GM23338 (cell line): Measurements from ENCODE around the gene CNNM2. TPM values are rescaled to one million over a fixed set of nuclear protein-coding genes. Genes with fewer than 3 reads are reported as not detected.

ENCODE experiments used
- ATAC-seq: fragments of 200-7000 bp; cut with Tn5 transposase; 3 replicates; pipeline ENCODE4 v1.9.1; 2020
- DNase-seq: peaks from one replicate; pipeline ENCODE4 v3.0.0-alpha.2; 2015; ENCODE audit warnings: low spot score
- H2AFZ ChIP-seq: fragments of 200-600 bp; sonication (generic); 2 replicates; pipeline ENCODE4 v1.8.0; 2016; ENCODE audit warnings: antibody characterized with exemption, mild to moderate bottlenecking, moderate library complexity
- H3F3A ChIP-seq: fragments of 200-600 bp; sonication (generic); replicated peaks from 2 replicates; pipeline ENCODE4 v1.8.0; 2017; ENCODE audit warnings: antibody characterized with exemption, mixed run types, low read depth
- H3K27ac ChIP-seq: fragments of 200-600 bp; sonication (generic); 2 replicates; pipeline ENCODE4 v1.6.1; 2016; ENCODE audit warnings: low read depth
- H3K27me3 ChIP-seq: fragments of 200-600 bp; sonication (generic); 2 replicates; pipeline ENCODE4 v1.8.0; 2016; ENCODE audit warnings: mild to moderate bottlenecking, mixed run types, moderate library complexity; ENCODE audit not compliant: insufficient read depth
- H3K36me3 ChIP-seq: fragments of 200-600 bp; sonication (generic); 2 replicates; pipeline ENCODE4 v1.8.0; 2016; ENCODE audit warnings: mild to moderate bottlenecking; ENCODE audit not compliant: insufficient read depth
- H3K4me1 ChIP-seq: fragments of 200-600 bp; sonication (generic); 2 replicates; pipeline ENCODE4 v1.8.0; 2016; ENCODE audit warnings: mild to moderate bottlenecking, moderate library complexity; ENCODE audit not compliant: insufficient read depth
- H3K4me2 ChIP-seq: fragments of 200-600 bp; sonication (generic); 2 replicates; pipeline ENCODE4 v1.7.1; 2017; ENCODE audit warnings: mixed run types
- H3K4me3 ChIP-seq: fragments of 200-600 bp; sonication (generic); 2 replicates; pipeline ENCODE4 v1.6.1; 2016; ENCODE audit warnings: mixed run types
- H3K79me2 ChIP-seq: fragments of 200-600 bp; sonication (generic); replicated peaks from 2 replicates; pipeline ENCODE4 v1.8.0; 2017; ENCODE audit warnings: mild to moderate bottlenecking; ENCODE audit not compliant: insufficient read depth
- H3K9me2 ChIP-seq: fragments of 200-600 bp; sonication (generic); 2 replicates; pipeline ENCODE4 v1.8.0; 2017; ENCODE audit not compliant: insufficient read depth
- H4K20me1 ChIP-seq: fragments of 200-600 bp; sonication (generic); replicated peaks from 2 replicates; pipeline ENCODE4 v1.8.0; 2017; ENCODE audit warnings: mild to moderate bottlenecking; ENCODE audit not compliant: insufficient read depth
- H3K27ac Mint-ChIP-seq: 2 replicates; pipeline ENCODE4 v1.8.0; 2020; ENCODE audit warnings: inconsistent platforms, mild to moderate bottlenecking, moderate library complexity, mixed read lengths
- H3K27me3 Mint-ChIP-seq: 3 replicates; pipeline ENCODE4 v1.8.0; 2022; ENCODE audit warnings: low read depth, mild to moderate bottlenecking, moderate library complexity, mixed read lengths, inconsistent platforms; ENCODE audit not compliant: insufficient read depth, poor library complexity
- H3K36me3 Mint-ChIP-seq: 3 replicates; pipeline ENCODE4 v1.8.0; 2021; ENCODE audit warnings: low read depth, mild to moderate bottlenecking, inconsistent platforms, moderate library complexity, mixed read lengths
- H3K4me1 Mint-ChIP-seq: 3 replicates; pipeline ENCODE4 v1.8.0; 2020; ENCODE audit warnings: mild to moderate bottlenecking, inconsistent platforms, mixed read lengths
- H3K4me3 Mint-ChIP-seq: 3 replicates; pipeline ENCODE4 v1.8.0; 2021; ENCODE audit warnings: moderate library complexity, mild to moderate bottlenecking, inconsistent platforms, mixed read lengths
- H3K9me3 Mint-ChIP-seq: 3 replicates; pipeline ENCODE4 v1.8.0; 2020; ENCODE audit warnings: moderate library complexity, mild to moderate bottlenecking, inconsistent platforms, mixed read lengths
- CREB1 ChIP-seq: fragments of 250-450 bp; sonication (Bioruptor Pico); IDR thresholded peaks from 2 replicates; pipeline ENCODE4 v1.5.0; 2020; ENCODE audit warnings: low read depth, mild to moderate bottlenecking, moderate library complexity
- EZH2 ChIP-seq: fragments of 200-600 bp; sonication (generic); IDR thresholded peaks from one replicate; pipeline ENCODE4 v1.8.0; 2017; ENCODE audit warnings: antibody characterized with exemption, mild to moderate bottlenecking, low read depth; ENCODE audit not compliant: unreplicated experiment
- EZH2phosphoT487 ChIP-seq: fragments of 200-600 bp; sonication (generic); IDR thresholded peaks from one replicate; pipeline ENCODE4 v1.8.1; 2018; ENCODE audit warnings: antibody characterized with exemption; ENCODE audit not compliant: unreplicated experiment
- JUNB ChIP-seq: IDR thresholded peaks from one replicate; pipeline ENCODE4 v1.6.1; 2016; ENCODE audit warnings: antibody characterized with exemption; ENCODE audit not compliant: unreplicated experiment
- NANOG ChIP-seq: IDR thresholded peaks from 2 replicates; pipeline ENCODE4 v1.6.1; 2016; ENCODE audit warnings: antibody characterized with exemption, borderline replicate concordance
- POLR2AphosphoS5 ChIP-seq: IDR thresholded peaks from 2 replicates; pipeline ENCODE4 v1.6.1; 2016; ENCODE audit warnings: antibody characterized with exemption, low read depth
- STAT1 ChIP-seq: IDR thresholded peaks from one replicate; pipeline ENCODE4 v1.6.1; 2016; ENCODE audit warnings: antibody characterized with exemption; ENCODE audit not compliant: unreplicated experiment
- ZNF114 ChIP-seq: fragments of 250-450 bp; sonication (Bioruptor Pico); IDR thresholded peaks from 2 replicates; pipeline ENCODE4 v1.5.0; 2020; ENCODE audit warnings: mild to moderate bottlenecking, moderate library complexity
- ZNF331 ChIP-seq: fragments of 250-450 bp; sonication (Bioruptor Pico); IDR thresholded peaks from 2 replicates; pipeline ENCODE4 v1.5.0; 2020; ENCODE audit warnings: low read depth, mild to moderate bottlenecking, moderate library complexity
- polyA plus RNA-seq: library from polyadenylated mRNA; unstranded; fragments of >200 nt; fragmentation: Nextera tagmentation; extraction: Ambion mirVana; gene quantifications from 2 replicates; pipeline ENCODE4 v1.2.1, GENCODE V29; 2016
- total RNA-seq: library from RNA; depleted of rRNA; stranded (reverse); fragments of >200 nt; shearing (Covaris generic); gene quantifications from 2 replicates; pipeline ENCODE4 v1.2.3, GENCODE V29; 2014
- TF ChIP-seq, protein P1 (sequence below): fragments of 250-450 bp; sonication (Bioruptor Pico); IDR thresholded peaks from 2 replicates; pipeline ENCODE4 v1.5.0; 2020; ENCODE audit warnings: mild to moderate bottlenecking, moderate library complexity
- TF ChIP-seq, protein P2 (sequence below): IDR thresholded peaks from one replicate; pipeline ENCODE4 v1.6.1; 2018; ENCODE audit warnings: antibody characterized with exemption; ENCODE audit not compliant: unreplicated experiment
- TF ChIP-seq, protein P3 (sequence below), 2 experiments: fragments of 200-600 bp in 1 of 2; sonication (generic) in 1 of 2; conservative IDR thresholded peaks; 2 replicates each; pipeline versions ENCODE4 v1.5.1 to v1.6.1; 2016 to 2017; ENCODE audit warnings: antibody characterized with exemption in 2 of 2, low read depth in 2 of 2, mild to moderate bottlenecking in 2 of 2, moderate library complexity in 1 of 2
- TF ChIP-seq, protein P4 (sequence below): IDR thresholded peaks from 2 replicates; pipeline ENCODE4 v1.6.1; 2016; ENCODE audit warnings: antibody characterized with exemption

The CNNM2 gene
- total and polyA plus RNA-seq, 2 experiments from 2014 or later = 4.5 to 31.3 TPM

DNA sequence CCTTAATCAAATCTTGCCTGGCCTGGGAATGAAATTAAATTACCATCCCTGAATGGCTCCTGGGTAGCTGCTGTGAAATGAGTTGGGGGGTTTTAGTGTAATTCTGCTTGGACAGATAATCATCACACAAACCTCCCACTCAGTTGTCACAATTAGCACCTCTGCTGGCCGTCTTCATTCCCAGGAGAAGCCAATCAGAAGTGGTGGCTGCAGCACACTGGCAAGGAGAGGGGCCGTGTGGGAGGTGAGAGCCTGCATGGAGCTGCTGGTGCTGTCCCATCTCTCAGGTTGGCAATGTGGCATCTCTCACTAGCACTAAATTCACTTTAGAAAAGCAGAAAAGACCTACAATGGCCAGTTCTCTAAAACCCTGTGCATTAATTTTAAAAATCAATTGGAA is 182.5 kb downstream of the CNNM2 start:
- Mint-ChIP-seq H3K27ac (no peak overlapping the region), H3K4me1 (peaks cover 11% of the 10 kb centered on the region), H3K4me3 (no peak overlapping the region), H3K9me3 (no peaks in the 10 kb centered on the region), H3K36me3 (peaks cover 23% of the 10 kb centered on the region; the same call in 2 of the 3 replicates), H3K27me3 (no peaks in the 10 kb centered on the region)
- Histone ChIP-seq H3K79me2 (no peaks in the 10 kb centered on the region), H3K4me2 (no peak overlapping the region), H2AFZ (no peak overlapping the region), H3K4me1 (peaks cover 7% of the 10 kb centered on the region; the same call in 1 of the 2 replicates), H3F3A (no peaks in the 10 kb centered on the region), H3K27ac (no peak overlapping the region), H3K9me2 (no peaks in the 10 kb centered on the region), H3K4me3 (no peak overlapping the region), H3K36me3 (peaks cover 24% of the 10 kb centered on the region), H4K20me1 (0 out of 2 replicates have a peak, but pooled peaks cover 2% of the 10 kb centered on the region), H3K27me3 (no peaks in the 10 kb centered on the region)
- TF ChIP-seq POLR2AphosphoS5 = no peak
- TF ChIP-seq, protein P1, sequence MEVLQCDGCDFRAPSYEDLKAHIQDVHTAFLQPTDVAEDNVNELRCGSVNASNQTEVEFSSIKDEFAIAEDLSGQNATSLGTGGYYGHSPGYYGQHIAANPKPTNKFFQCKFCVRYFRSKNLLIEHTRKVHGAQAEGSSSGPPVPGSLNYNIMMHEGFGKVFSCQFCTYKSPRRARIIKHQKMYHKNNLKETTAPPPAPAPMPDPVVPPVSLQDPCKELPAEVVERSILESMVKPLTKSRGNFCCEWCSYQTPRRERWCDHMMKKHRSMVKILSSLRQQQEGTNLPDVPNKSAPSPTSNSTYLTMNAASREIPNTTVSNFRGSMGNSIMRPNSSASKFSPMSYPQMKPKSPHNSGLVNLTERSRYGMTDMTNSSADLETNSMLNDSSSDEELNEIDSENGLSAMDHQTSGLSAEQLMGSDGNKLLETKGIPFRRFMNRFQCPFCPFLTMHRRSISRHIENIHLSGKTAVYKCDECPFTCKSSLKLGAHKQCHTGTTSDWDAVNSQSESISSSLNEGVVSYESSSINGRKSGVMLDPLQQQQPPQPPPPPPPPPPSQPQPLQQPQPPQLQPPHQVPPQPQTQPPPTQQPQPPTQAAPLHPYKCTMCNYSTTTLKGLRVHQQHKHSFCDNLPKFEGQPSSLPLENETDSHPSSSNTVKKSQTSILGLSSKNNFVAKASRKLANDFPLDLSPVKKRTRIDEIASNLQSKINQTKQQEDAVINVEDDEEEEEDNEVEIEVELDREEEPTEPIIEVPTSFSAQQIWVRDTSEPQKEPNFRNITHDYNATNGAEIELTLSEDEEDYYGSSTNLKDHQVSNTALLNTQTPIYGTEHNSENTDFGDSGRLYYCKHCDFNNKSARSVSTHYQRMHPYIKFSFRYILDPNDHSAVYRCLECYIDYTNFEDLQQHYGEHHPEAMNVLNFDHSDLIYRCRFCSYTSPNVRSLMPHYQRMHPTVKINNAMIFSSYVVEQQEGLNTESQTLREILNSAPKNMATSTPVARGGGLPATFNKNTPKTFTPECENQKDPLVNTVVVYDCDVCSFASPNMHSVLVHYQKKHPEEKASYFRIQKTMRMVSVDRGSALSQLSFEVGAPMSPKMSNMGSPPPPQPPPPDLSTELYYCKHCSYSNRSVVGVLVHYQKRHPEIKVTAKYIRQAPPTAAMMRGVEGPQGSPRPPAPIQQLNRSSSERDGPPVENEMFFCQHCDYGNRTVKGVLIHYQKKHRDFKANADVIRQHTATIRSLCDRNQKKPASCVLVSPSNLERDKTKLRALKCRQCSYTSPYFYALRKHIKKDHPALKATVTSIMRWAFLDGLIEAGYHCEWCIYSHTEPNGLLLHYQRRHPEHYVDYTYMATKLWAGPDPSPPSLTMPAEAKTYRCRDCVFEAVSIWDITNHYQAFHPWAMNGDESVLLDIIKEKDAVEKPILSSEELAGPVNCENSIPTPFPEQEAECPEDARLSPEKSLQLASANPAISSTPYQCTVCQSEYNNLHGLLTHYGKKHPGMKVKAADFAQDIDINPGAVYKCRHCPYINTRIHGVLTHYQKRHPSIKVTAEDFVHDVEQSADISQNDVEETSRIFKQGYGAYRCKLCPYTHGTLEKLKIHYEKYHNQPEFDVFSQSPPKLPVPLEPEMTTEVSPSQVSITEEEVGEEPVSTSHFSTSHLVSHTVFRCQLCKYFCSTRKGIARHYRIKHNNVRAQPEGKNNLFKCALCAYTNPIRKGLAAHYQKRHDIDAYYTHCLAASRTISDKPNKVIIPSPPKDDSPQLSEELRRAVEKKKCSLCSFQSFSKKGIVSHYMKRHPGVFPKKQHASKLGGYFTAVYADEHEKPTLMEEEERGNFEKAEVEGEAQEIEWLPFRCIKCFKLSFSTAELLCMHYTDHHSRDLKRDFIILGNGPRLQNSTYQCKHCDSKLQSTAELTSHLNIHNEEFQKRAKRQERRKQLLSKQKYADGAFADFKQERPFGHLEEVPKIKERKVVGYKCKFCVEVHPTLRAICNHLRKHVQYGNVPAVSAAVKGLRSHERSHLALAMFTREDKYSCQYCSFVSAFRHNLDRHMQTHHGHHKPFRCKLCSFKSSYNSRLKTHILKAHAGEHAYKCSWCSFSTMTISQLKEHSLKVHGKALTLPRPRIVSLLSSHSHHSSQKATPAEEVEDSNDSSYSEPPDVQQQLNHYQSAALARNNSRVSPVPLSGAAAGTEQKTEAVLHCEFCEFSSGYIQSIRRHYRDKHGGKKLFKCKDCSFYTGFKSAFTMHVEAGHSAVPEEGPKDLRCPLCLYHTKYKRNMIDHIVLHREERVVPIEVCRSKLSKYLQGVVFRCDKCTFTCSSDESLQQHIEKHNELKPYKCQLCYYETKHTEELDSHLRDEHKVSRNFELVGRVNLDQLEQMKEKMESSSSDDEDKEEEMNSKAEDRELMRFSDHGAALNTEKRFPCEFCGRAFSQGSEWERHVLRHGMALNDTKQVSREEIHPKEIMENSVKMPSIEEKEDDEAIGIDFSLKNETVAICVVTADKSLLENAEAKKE (CRISPR knock-in tag) = no peak
- TF ChIP-seq, protein P2, sequence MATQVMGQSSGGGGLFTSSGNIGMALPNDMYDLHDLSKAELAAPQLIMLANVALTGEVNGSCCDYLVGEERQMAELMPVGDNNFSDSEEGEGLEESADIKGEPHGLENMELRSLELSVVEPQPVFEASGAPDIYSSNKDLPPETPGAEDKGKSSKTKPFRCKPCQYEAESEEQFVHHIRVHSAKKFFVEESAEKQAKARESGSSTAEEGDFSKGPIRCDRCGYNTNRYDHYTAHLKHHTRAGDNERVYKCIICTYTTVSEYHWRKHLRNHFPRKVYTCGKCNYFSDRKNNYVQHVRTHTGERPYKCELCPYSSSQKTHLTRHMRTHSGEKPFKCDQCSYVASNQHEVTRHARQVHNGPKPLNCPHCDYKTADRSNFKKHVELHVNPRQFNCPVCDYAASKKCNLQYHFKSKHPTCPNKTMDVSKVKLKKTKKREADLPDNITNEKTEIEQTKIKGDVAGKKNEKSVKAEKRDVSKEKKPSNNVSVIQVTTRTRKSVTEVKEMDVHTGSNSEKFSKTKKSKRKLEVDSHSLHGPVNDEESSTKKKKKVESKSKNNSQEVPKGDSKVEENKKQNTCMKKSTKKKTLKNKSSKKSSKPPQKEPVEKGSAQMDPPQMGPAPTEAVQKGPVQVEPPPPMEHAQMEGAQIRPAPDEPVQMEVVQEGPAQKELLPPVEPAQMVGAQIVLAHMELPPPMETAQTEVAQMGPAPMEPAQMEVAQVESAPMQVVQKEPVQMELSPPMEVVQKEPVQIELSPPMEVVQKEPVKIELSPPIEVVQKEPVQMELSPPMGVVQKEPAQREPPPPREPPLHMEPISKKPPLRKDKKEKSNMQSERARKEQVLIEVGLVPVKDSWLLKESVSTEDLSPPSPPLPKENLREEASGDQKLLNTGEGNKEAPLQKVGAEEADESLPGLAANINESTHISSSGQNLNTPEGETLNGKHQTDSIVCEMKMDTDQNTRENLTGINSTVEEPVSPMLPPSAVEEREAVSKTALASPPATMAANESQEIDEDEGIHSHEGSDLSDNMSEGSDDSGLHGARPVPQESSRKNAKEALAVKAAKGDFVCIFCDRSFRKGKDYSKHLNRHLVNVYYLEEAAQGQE = no peak
- no peak for TF ChIP-seq JUNB
- TF ChIP-seq, protein P3, sequence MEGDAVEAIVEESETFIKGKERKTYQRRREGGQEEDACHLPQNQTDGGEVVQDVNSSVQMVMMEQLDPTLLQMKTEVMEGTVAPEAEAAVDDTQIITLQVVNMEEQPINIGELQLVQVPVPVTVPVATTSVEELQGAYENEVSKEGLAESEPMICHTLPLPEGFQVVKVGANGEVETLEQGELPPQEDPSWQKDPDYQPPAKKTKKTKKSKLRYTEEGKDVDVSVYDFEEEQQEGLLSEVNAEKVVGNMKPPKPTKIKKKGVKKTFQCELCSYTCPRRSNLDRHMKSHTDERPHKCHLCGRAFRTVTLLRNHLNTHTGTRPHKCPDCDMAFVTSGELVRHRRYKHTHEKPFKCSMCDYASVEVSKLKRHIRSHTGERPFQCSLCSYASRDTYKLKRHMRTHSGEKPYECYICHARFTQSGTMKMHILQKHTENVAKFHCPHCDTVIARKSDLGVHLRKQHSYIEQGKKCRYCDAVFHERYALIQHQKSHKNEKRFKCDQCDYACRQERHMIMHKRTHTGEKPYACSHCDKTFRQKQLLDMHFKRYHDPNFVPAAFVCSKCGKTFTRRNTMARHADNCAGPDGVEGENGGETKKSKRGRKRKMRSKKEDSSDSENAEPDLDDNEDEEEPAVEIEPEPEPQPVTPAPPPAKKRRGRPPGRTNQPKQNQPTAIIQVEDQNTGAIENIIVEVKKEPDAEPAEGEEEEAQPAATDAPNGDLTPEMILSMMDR (conservative IDR thresholded peaks at IDR 0.05; ENCODE audit: low read depth in 2 of 2) = no peak
- no peak for TF ChIP-seq CREB1 (CRISPR knock-in tag)
- no peak for TF ChIP-seq STAT1
- no peak for TF ChIP-seq EZH2
- TF ChIP-seq ZNF331 (CRISPR knock-in tag) = no peak
- no peak for TF ChIP-seq EZH2phosphoT487
- TF ChIP-seq NANOG = no peak
- TF ChIP-seq, protein P4, sequence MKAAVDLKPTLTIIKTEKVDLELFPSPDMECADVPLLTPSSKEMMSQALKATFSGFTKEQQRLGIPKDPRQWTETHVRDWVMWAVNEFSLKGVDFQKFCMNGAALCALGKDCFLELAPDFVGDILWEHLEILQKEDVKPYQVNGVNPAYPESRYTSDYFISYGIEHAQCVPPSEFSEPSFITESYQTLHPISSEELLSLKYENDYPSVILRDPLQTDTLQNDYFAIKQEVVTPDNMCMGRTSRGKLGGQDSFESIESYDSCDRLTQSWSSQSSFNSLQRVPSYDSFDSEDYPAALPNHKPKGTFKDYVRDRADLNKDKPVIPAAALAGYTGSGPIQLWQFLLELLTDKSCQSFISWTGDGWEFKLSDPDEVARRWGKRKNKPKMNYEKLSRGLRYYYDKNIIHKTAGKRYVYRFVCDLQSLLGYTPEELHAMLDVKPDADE = no peak
- TF ChIP-seq ZNF114 (CRISPR knock-in tag) = no peak
- DNase-seq (no peak), ATAC-seq (no peak)
